Midbrain (tissue), 1 donor: ENCODE results near the gene NGFR.

Source experiments
- DNase-seq: peaks from one replicate; lab custom pipeline; 2025; lab: John Stamatoyannopoulos, UW

The NGFR gene

GRCh38 chr17:49494986-49495841, at the start of gene NGFR:
Gene NGFR, plus strand, starts transcription at chr17:49495293. Its CDS starts 125 bp downstream, at chr17:49495418.
- DNase-seq = peak; percentile 72

- no peak for DNase-seq
These were observed 49.5 kb upstream of the NGFR start for GRCh38 chr17:49445591-49445990.

- no peak for DNase-seq
These were observed 47.3 kb upstream of the NGFR start for GRCh38 chr17:49447628-49448302.

GRCh38 chr17:49450181-49450580, 44.9 kb upstream of the NGFR start:
- DNase-seq = no peak

GRCh38 chr17:49450735-49451134, 44.4 kb upstream of the NGFR start:
- DNase-seq = no peak

GRCh38 chr17:49452201-49452600, 42.9 kb upstream of the NGFR start:
- DNase-seq = no peak

- no peak for DNase-seq
These were observed 42.4 kb upstream of the NGFR start for GRCh38 chr17:49452661-49453060.

- peak; percentile 54 for DNase-seq
These were observed 41.0 kb upstream of the NGFR start for GRCh38 chr17:49454050-49454449.

GRCh38 chr17:49455272-49455861, 39.7 kb upstream of the NGFR start:
- no peak for DNase-seq

GRCh38 chr17:49456183-49456965, 38.7 kb upstream of the NGFR start:
- DNase-seq = no peak

GRCh38 chr17:49457564-49458535, 37.2 kb upstream of the NGFR start:
- DNase-seq = no peak

GRCh38 chr17:49459401-49459984, 35.6 kb upstream of the NGFR start:
- DNase-seq = no peak

- DNase-seq = no peak
These were observed 34.7 kb upstream of the NGFR start for GRCh38 chr17:49460401-49460800.

GRCh38 chr17:49461580-49461979, 33.5 kb upstream of the NGFR start:
- no peak for DNase-seq

GRCh38 chr17:49464049-49464448, 31.0 kb upstream of the NGFR start:
- DNase-seq = no peak

GRCh38 chr17:49465331-49465903, 29.7 kb upstream of the NGFR start:
- no peak for DNase-seq

GRCh38 chr17:49466436-49466835, 28.7 kb upstream of the NGFR start:
- no peak for DNase-seq

GRCh38 chr17:49467175-49467574, 27.9 kb upstream of the NGFR start:
- no peak for DNase-seq

GRCh38 chr17:49468811-49469385, 26.2 kb upstream of the NGFR start:
- DNase-seq = no peak
